SK-N-SH (cell line): ENCODE measurements around the gene NRIP1. TPM values are rescaled to one million over a fixed set of nuclear protein-coding genes. Genes with fewer than 3 reads are reported as not detected.

Experiments
- CTCF ChIA-PET: fragments of 300-600, 350-600 bp; formaldehyde crosslinking; extraction: SDS; loops from one replicate; lab custom pipeline; 2021; lab: Yijun Ruan, JAX
- POLR2A ChIA-PET: fragments of 350-600 bp; sonication (Branson Sonifier 250); formaldehyde crosslinking; extraction: SDS; loops from one replicate; lab custom pipeline; 2020; ENCODE audit warnings: antibody characterized with exemption, inconsistent platforms; lab: Yijun Ruan, JAX
- DNase-seq: peaks from one replicate; pipeline ENCODE4 v3.0.0; 2012
- H2AFZ ChIP-seq: fragments of 200-600 bp; sonication (generic); 2 replicates; pipeline ENCODE4 v1.8.1; 2016; ENCODE audit warnings: antibody characterized with exemption, mild to moderate bottlenecking, low read depth
- H3F3A ChIP-seq: fragments of 200-600 bp; sonication (generic); replicated peaks from 2 replicates; pipeline ENCODE3; 2016; ENCODE audit warnings: antibody characterized with exemption, mild to moderate bottlenecking; ENCODE audit not compliant: insufficient read depth
- H3K27ac ChIP-seq, 2 experiments: fragments of 200-500 bp in 1 of 2; fragments of 200-600 bp in 1 of 2; sonication (Bioruptor generic) in 1 of 2; sonication (generic), shearing (Covaris generic) in 1 of 2; 2 replicates each; pipeline versions ENCODE4 v1.5.1 to v1.6.1; 2014 to 2016; ENCODE audit warnings: low read depth in 2 of 2, inconsistent platforms in 1 of 2, low read length in 1 of 2, mild to moderate bottlenecking in 1 of 2, mixed read lengths in 1 of 2
- H3K27me3 ChIP-seq: fragments of 200-600 bp; sonication (generic), shearing (Covaris generic); 2 replicates; pipeline ENCODE4 v1.6.1; 2016; ENCODE audit warnings: mixed run types; ENCODE audit not compliant: insufficient read depth
- H3K36me3 ChIP-seq, 2 experiments: fragments of 200-500 bp in 1 of 2; fragments of 200-600 bp in 1 of 2; sonication (Bioruptor generic) in 1 of 2; sonication (generic) in 1 of 2; replicated peaks in 1 of 2; 2 replicates each; pipeline versions ENCODE3 to v1.5.1; 2014 to 2016; ENCODE audit warnings: low read length in 1 of 2, mild to moderate bottlenecking in 1 of 2; ENCODE audit not compliant: insufficient read depth in 2 of 2, control insufficient read depth in 1 of 2
- H3K4me1 ChIP-seq, 2 experiments: fragments of 200-500 bp in 1 of 2; fragments of 200-600 bp in 1 of 2; sonication (Bioruptor generic) in 1 of 2; sonication (generic), shearing (Covaris generic) in 1 of 2; 2 replicates each; pipeline versions ENCODE4 v1.5.1 to v1.6.1; 2014 to 2016; ENCODE audit warnings: low read depth in 1 of 2, low read length in 1 of 2, mixed run types in 1 of 2; ENCODE audit not compliant: insufficient read depth in 2 of 2, control insufficient read depth in 1 of 2
- H3K4me2 ChIP-seq: fragments of 200-600 bp; sonication (generic), shearing (Covaris generic); 2 replicates; pipeline ENCODE4 v1.6.1; 2017; ENCODE audit warnings: mixed run types
- H3K4me3 ChIP-seq, 2 experiments: fragments of 200-500 bp in 1 of 2; fragments of 200-600 bp in 1 of 2; sonication (Bioruptor generic) in 1 of 2; sonication (generic), shearing (Covaris generic) in 1 of 2; 2 replicates each; pipeline versions ENCODE4 v1.5.1 to v1.8.1; 2014 to 2016; ENCODE audit warnings: low read depth in 2 of 2, inconsistent platforms in 1 of 2, low read length in 1 of 2, mild to moderate bottlenecking in 1 of 2, mixed read lengths in 1 of 2, moderate library complexity in 1 of 2
- H3K79me2 ChIP-seq: fragments of 200-600 bp; sonication (generic); 2 replicates; pipeline ENCODE4 v1.8.1; 2017; ENCODE audit warnings: mild to moderate bottlenecking; ENCODE audit not compliant: insufficient read depth
- H3K9ac ChIP-seq: fragments of 200-600 bp; sonication (generic); 2 replicates; pipeline ENCODE4 v1.6.1; 2017; ENCODE audit warnings: mixed run types
- H3K9me2 ChIP-seq: fragments of 200-600 bp; sonication (generic); 2 replicates; pipeline ENCODE4 v1.6.1; 2017; ENCODE audit warnings: mixed run types
- H3K9me3 ChIP-seq: fragments of 200-600 bp; sonication (generic); 2 replicates; pipeline ENCODE4 v1.6.1; 2017; ENCODE audit warnings: mixed run types, mild to moderate bottlenecking, moderate library complexity
- H4K20me1 ChIP-seq: fragments of 200-600 bp; sonication (generic); 2 replicates; pipeline ENCODE4 v1.6.1; 2017; ENCODE audit warnings: mild to moderate bottlenecking, mixed run types; ENCODE audit not compliant: insufficient read depth
- CHD2 ChIP-seq: fragments of 150-350 bp; IDR thresholded peaks from 2 replicates; pipeline ENCODE4 v1.6.1; 2018; ENCODE audit warnings: low read length; ENCODE audit not compliant: partially characterized antibody
- ELF1 ChIP-seq: IDR thresholded peaks from 2 replicates; pipeline ENCODE4 v1.4.0; 2012
- EZH2phosphoT487 ChIP-seq: fragments of 200-600 bp; sonication (generic); IDR thresholded peaks from 2 replicates; pipeline ENCODE4 v1.6.1; 2017; ENCODE audit warnings: low read depth, mixed run types, mild to moderate bottlenecking, antibody characterized with exemption, moderate library complexity, borderline replicate concordance
- FOSL2 ChIP-seq: IDR thresholded peaks from 2 replicates; pipeline ENCODE4 v1.4.0; 2012; ENCODE audit warnings: low read depth, mild to moderate bottlenecking, moderate library complexity, borderline replicate concordance
- GATA2 ChIP-seq: sonication (generic); formaldehyde crosslinking; IDR thresholded peaks from 2 replicates; pipeline ENCODE4 v1.5.0; 2020; ENCODE audit warnings: mild to moderate bottlenecking, missing genetic modification reagents
- MXI1 ChIP-seq: IDR thresholded peaks from 2 replicates; pipeline ENCODE4 v1.6.1; 2012; ENCODE audit warnings: mild to moderate bottlenecking, low read depth, low read length, improper control_type of control experiment
- NRF1 ChIP-seq: IDR thresholded peaks from 2 replicates; pipeline ENCODE4 v1.6.1; 2012; ENCODE audit warnings: low read depth, mild to moderate bottlenecking, low read length
- RAD21 ChIP-seq: IDR thresholded peaks from 2 replicates; pipeline ENCODE4 v1.6.1; 2012; ENCODE audit warnings: mild to moderate bottlenecking, low read length
- RCOR1 ChIP-seq: fragments of 150-350 bp; IDR thresholded peaks from 2 replicates; pipeline ENCODE4 v1.6.1; 2017; ENCODE audit warnings: antibody characterized with exemption, low read length
- TAF1 ChIP-seq: IDR thresholded peaks from 2 replicates; pipeline ENCODE4 v1.6.1; 2012; ENCODE audit warnings: low read depth, mild to moderate bottlenecking, low read length, moderate library complexity, borderline replicate concordance
- YY1 ChIP-seq: IDR thresholded peaks from 2 replicates; pipeline ENCODE4 v1.4.0; 2012; ENCODE audit warnings: low read depth, mild to moderate bottlenecking
- WGBS: methylation state at CpG from one replicate; pipeline ENCODE4 v1.1.6; 2017; ENCODE audit warnings: low lambda C conversion rate; 5-methylcytosine and 5-hydroxymethylcytosine counted together
- polyA plus RNA-seq, 3 experiments: library from polyadenylated mRNA; depleted of rRNA; stranded (reverse); fragments of >200 nt; gene quantifications; 2 replicates each; pipeline ENCODE4 v1.2.3, GENCODE V29; 2012
- TF ChIP-seq, protein P1 (sequence below): IDR thresholded peaks from 2 replicates; pipeline ENCODE4 v1.4.0; 2012; ENCODE audit warnings: low read depth, borderline replicate concordance
- TF ChIP-seq, protein P2 (sequence below): fragments of 150-350 bp; IDR thresholded peaks from 2 replicates; pipeline ENCODE4 v1.6.1; 2017; ENCODE audit warnings: antibody characterized with exemption, low read length, low read depth, borderline replicate concordance
- TF ChIP-seq, protein P3 (sequence below): IDR thresholded peaks from 2 replicates; pipeline ENCODE4 v1.4.0; 2012; ENCODE audit warnings: low read depth
- TF ChIP-seq, protein P4 (sequence below): IDR thresholded peaks from 2 replicates; pipeline ENCODE4 v1.4.0; 2012; ENCODE audit warnings: low read depth, borderline replicate concordance
- TF ChIP-seq, protein P5 (sequence below): IDR thresholded peaks from 2 replicates; pipeline ENCODE4; 2012

The NRIP1 gene
- polyA plus RNA-seq, 1 of the 3 experiments (the other 2 are of a cell fraction), result 0.02 TPM

DNA sequence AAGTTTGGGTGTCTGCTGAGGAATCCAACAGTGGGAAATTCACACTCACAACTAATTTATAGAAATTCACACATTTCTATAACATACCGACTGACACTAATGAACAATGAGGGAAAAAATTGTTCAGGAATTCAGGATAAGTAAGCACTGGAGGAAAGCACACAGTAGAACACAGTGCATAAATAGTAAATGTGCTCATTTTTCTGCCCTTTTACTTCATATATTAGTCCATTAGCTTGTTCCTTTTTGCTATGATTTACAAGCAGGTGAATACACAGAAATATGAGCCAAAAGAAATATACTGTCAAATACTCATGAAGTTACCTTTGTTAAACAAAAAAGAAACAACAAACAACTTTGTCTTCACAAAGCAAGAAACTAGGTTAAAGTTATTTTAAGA, 11.3 kb downstream of the NRIP1 start:
- WGBS, result 0% methylated on average over 1 of the region's 1 CpG
- Histone ChIP-seq H3K36me3 (no peaks in the 10 kb centered on the region), H3K4me2 (no peak overlapping the region), H3F3A (no peaks in the 10 kb centered on the region), H3K27me3 (peaks cover 31% of the 10 kb centered on the region; the same call in 1 of the 2 replicates), H3K79me2 (no peaks in the 10 kb centered on the region), H3K4me3 (no peak overlapping the region), H3K9ac (no peak overlapping the region), H4K20me1 (peaks cover under 1% of the 10 kb centered on the region), H3K9me2 (no peaks in the 10 kb centered on the region), H3K9me3 (0 out of 2 replicates have a peak, but pooled peaks cover 2% of the 10 kb centered on the region), H3K27ac (no peak overlapping the region), H2AFZ (no peak overlapping the region), H3K4me1 (no peaks in the 10 kb centered on the region; a peak in 1 of 4 replicates)
- no peak for TF ChIP-seq GATA2 (CRISPR knock-in tag)
- no peak for TF ChIP-seq YY1
- TF ChIP-seq RAD21, result no peak
- TF ChIP-seq, protein P1, sequence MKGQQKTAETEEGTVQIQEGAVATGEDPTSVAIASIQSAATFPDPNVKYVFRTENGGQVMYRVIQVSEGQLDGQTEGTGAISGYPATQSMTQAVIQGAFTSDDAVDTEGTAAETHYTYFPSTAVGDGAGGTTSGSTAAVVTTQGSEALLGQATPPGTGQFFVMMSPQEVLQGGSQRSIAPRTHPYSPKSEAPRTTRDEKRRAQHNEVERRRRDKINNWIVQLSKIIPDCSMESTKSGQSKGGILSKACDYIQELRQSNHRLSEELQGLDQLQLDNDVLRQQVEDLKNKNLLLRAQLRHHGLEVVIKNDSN, result no peak
- TF ChIP-seq CHD2, result no peak
- TF ChIP-seq, protein P2, sequence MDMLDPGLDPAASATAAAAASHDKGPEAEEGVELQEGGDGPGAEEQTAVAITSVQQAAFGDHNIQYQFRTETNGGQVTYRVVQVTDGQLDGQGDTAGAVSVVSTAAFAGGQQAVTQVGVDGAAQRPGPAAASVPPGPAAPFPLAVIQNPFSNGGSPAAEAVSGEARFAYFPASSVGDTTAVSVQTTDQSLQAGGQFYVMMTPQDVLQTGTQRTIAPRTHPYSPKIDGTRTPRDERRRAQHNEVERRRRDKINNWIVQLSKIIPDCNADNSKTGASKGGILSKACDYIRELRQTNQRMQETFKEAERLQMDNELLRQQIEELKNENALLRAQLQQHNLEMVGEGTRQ, result no peak
- TF ChIP-seq, protein P3, sequence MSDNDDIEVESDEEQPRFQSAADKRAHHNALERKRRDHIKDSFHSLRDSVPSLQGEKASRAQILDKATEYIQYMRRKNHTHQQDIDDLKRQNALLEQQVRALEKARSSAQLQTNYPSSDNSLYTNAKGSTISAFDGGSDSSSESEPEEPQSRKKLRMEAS, result no peak
- TF ChIP-seq, protein P4, sequence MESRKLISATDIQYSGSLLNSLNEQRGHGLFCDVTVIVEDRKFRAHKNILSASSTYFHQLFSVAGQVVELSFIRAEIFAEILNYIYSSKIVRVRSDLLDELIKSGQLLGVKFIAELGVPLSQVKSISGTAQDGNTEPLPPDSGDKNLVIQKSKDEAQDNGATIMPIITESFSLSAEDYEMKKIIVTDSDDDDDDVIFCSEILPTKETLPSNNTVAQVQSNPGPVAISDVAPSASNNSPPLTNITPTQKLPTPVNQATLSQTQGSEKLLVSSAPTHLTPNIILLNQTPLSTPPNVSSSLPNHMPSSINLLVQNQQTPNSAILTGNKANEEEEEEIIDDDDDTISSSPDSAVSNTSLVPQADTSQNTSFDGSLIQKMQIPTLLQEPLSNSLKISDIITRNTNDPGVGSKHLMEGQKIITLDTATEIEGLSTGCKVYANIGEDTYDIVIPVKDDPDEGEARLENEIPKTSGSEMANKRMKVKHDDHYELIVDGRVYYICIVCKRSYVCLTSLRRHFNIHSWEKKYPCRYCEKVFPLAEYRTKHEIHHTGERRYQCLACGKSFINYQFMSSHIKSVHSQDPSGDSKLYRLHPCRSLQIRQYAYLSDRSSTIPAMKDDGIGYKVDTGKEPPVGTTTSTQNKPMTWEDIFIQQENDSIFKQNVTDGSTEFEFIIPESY, result no peak
- no peak for DNase-seq
- ChIA-PET POLR2A (no interaction called here), CTCF (no interaction called here)

DNA sequence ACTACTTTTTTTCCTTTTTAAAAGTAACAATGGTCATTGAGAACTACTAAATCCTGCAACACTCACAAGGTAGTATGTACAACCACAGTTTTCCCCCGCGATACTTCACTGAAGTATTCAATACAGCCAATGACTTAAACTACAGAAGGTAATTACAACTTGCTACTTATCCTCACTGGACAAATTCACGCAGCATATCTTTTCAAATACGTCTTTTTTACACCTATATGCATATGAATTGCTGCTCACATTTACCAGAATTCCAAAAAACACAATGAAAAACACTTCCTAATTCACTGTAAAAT, 12.4 kb downstream of the NRIP1 start:
- DNase-seq, result no peak
- 0 out of 2 replicates have a peak, but pooled peaks cover 2% of the 10 kb centered on the region for H3K9me3 ChIP-seq
- TF ChIP-seq, protein P2, result no peak
- TF ChIP-seq CHD2, result no peak
- TF ChIP-seq, protein P4, result no peak
- no peak for TF ChIP-seq YY1
- no peak for TF ChIP-seq ELF1
- TF ChIP-seq, protein P1, result no peak
- no peak for TF ChIP-seq FOSL2
- no peak for TF ChIP-seq MXI1
- TF ChIP-seq GATA2 (CRISPR knock-in tag), result no peak
- no peak for TF ChIP-seq NRF1
- TF ChIP-seq RCOR1, result no peak
- TF ChIP-seq TAF1, result no peak
- TF ChIP-seq, protein P5, sequence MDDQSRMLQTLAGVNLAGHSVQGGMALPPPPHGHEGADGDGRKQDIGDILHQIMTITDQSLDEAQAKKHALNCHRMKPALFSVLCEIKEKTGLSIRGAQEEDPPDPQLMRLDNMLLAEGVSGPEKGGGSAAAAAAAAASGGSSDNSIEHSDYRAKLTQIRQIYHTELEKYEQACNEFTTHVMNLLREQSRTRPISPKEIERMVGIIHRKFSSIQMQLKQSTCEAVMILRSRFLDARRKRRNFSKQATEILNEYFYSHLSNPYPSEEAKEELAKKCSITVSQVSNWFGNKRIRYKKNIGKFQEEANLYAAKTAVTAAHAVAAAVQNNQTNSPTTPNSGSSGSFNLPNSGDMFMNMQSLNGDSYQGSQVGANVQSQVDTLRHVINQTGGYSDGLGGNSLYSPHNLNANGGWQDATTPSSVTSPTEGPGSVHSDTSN, result no peak
- no peak for TF ChIP-seq EZH2phosphoT487
- no peak for TF ChIP-seq RAD21
- WGBS, result under 1% methylated on average over 4 of the region's 4 CpGs
- no peaks in the 10 kb centered on the region for H3K79me2 ChIP-seq
- H3K4me1 ChIP-seq, result no peaks in the 10 kb centered on the region; a peak in 1 of 4 replicates
- H4K20me1 ChIP-seq, result no peaks in the 10 kb centered on the region; the same call in 1 of the 2 replicates
- no peak overlapping the region for H2AFZ ChIP-seq
- no peak overlapping the region for H3K4me2 ChIP-seq
- CTCF ChIA-PET, result no interaction called here
- H3K9ac ChIP-seq, result no peak overlapping the region
- H3K9me2 ChIP-seq, result no peaks in the 10 kb centered on the region
- no peak overlapping the region for H3K4me3 ChIP-seq
- H3K27me3 ChIP-seq, result peaks cover 31% of the 10 kb centered on the region; the same call in 1 of the 2 replicates
- no peaks in the 10 kb centered on the region for H3F3A ChIP-seq
- H3K27ac ChIP-seq, result no peak overlapping the region
- H3K36me3 ChIP-seq, result no peaks in the 10 kb centered on the region
- POLR2A ChIA-PET, result no interaction called here
